ENCODE results near the gene PCSK4.

Gene PCSK4

GRCh38 chr19:1445185-1445931, 44.8 kb downstream of the PCSK4 start (continued):
- TF ChIP-seq ZSCAN30 (tag by site-specific recombination; IDR thresholded peaks at IDR 0.05) (peak; percentile 86; the same call in 1 of the 2 replicates), ZNF341 (tag by site-specific recombination; IDR thresholded peaks at IDR 0.05; ENCODE audit: low read depth) (peak; percentile 64; the same call in 1 of the 2 replicates), ZNF175 (tag by site-specific recombination; IDR thresholded peaks at IDR 0.05) (no peak), ZNF558 (tag by site-specific recombination; IDR thresholded peaks at IDR 0.05) (no peak), GLI4 (tag by site-specific recombination; IDR thresholded peaks at IDR 0.05) (peak; percentile 63; the same call in 1 of the 2 replicates), GLIS1 (tag by site-specific recombination; IDR thresholded peaks at IDR 0.05) (peak; percentile 98), ZNF112 (tag by site-specific recombination; IDR thresholded peaks at IDR 0.05) (no peak), ZSCAN4 (tag by site-specific recombination; IDR thresholded peaks at IDR 0.05) (no peak), ZNF148 (tag by site-specific recombination; IDR thresholded peaks at IDR 0.05; ENCODE audit: borderline replicate concordance) (no peak), REPIN1 (tag by site-specific recombination; IDR thresholded peaks at IDR 0.05; ENCODE audit: low read depth) (no peak), YY1 (tag by site-specific recombination; IDR thresholded peaks at IDR 0.05) (no peak), ZNF670 (tag by site-specific recombination; IDR thresholded peaks at IDR 0.05; ENCODE audit: low read depth) (no peak), OVOL3 (tag by site-specific recombination; IDR thresholded peaks at IDR 0.05) (no peak), ZNF394 (tag by site-specific recombination; IDR thresholded peaks at IDR 0.05; ENCODE audit: borderline replicate concordance) (no peak; the same call in 1 of the 2 replicates), ZNF280C (tag by site-specific recombination; IDR thresholded peaks at IDR 0.05) (no peak), ZNF366 (tag by site-specific recombination; conservative IDR thresholded peaks at IDR 0.05) (no peak), ZNF473 (tag by site-specific recombination; IDR thresholded peaks at IDR 0.05) (no peak), KLF17 (tag by site-specific recombination; IDR thresholded peaks at IDR 0.05) (peak; percentile 81), PRDM1 (tag by site-specific recombination; IDR thresholded peaks at IDR 0.05) (no peak), MYNN (tag by site-specific recombination; IDR thresholded peaks at IDR 0.05; ENCODE audit: borderline replicate concordance) (no peak), ZNF302 (tag by site-specific recombination; IDR thresholded peaks at IDR 0.05; ENCODE audit: low read depth) (no peak), ZNF292 (tag by site-specific recombination; IDR thresholded peaks at IDR 0.05; ENCODE audit: borderline replicate concordance, low read depth) (no peak), ZBTB1 (tag by site-specific recombination; IDR thresholded peaks at IDR 0.05) (0 out of 2 replicates have a peak, but pooled peaks have one; percentile 25), ZNF266 (tag by site-specific recombination; IDR thresholded peaks at IDR 0.05; ENCODE audit: low read depth) (no peak), ZNF777 (tag by site-specific recombination; IDR thresholded peaks at IDR 0.05; ENCODE audit: borderline replicate concordance) (no peak)
- TF ChIP-seq, protein P1, sequence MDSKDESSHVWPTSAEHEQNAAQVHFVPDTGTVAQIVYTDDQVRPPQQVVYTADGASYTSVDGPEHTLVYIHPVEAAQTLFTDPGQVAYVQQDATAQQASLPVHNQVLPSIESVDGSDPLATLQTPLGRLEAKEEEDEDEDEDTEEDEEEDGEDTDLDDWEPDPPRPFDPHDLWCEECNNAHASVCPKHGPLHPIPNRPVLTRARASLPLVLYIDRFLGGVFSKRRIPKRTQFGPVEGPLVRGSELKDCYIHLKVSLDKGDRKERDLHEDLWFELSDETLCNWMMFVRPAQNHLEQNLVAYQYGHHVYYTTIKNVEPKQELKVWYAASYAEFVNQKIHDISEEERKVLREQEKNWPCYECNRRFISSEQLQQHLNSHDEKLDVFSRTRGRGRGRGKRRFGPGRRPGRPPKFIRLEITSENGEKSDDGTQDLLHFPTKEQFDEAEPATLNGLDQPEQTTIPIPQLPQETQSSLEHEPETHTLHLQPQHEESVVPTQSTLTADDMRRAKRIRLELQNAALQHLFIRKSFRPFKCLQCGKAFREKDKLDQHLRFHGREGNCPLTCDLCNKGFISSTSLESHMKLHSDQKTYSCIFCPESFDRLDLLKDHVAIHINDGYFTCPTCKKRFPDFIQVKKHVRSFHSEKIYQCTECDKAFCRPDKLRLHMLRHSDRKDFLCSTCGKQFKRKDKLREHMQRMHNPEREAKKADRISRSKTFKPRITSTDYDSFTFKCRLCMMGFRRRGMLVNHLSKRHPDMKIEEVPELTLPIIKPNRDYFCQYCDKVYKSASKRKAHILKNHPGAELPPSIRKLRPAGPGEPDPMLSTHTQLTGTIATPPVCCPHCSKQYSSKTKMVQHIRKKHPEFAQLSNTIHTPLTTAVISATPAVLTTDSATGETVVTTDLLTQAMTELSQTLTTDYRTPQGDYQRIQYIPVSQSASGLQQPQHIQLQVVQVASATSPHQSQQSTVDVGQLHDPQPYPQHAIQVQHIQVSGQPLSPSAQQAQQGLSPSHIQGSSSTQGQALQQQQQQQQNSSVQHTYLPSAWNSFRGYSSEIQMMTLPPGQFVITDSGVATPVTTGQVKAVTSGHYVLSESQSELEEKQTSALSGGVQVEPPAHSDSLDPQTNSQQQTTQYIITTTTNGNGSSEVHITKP (tag by site-specific recombination; IDR thresholded peaks at IDR 0.05): no peak
- TF ChIP-seq, protein P2, sequence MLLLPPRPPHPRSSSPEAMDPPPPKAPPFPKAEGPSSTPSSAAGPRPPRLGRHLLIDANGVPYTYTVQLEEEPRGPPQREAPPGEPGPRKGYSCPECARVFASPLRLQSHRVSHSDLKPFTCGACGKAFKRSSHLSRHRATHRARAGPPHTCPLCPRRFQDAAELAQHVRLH (tag by site-specific recombination; IDR thresholded peaks at IDR 0.05): peak; percentile 77
- TF ChIP-seq, protein P3, sequence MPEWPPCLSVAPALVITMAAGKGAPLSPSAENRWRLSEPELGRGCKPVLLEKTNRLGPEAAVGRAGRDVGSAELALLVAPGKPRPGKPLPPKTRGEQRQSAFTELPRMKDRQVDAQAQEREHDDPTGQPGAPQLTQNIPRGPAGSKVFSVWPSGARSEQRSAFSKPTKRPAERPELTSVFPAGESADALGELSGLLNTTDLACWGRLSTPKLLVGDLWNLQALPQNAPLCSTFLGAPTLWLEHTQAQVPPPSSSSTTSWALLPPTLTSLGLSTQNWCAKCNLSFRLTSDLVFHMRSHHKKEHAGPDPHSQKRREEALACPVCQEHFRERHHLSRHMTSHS (tag by site-specific recombination; IDR thresholded peaks at IDR 0.05): no peak

Measured in HEK293 (cell line).